ENCODE measurements around the gene KRTAP20-1.

The KRTAP20-1 gene, protein sequence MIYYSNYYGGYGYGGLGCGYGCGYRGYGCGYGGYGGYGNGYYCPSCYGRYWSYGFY

DNA sequence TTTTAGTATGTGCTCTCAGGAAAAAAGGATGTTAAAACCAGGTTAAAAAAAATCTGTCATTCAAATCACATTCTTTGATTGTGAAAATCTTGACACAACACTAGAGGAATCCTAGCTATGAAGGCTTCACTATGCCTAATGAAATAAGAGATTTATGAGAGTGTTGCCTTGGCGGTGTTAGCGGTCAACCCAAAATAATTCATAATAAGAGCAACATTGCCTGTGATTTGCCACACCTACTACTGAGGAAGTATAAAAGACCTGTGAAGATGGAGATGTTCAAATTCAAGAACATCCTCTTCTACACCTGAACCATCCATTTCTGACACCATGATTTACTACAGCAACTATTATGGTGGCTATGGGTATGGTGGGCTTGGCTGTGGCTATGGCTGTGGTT, at the start of gene KRTAP20-1:
TSS of gene KRTAP20-1 (plus strand) at position 301 of the 400 bp plus-strand sequence. CDS start at position 331, 30 bp downstream.
- H3K4me1 ChIP-seq (ENCODE audit: control insufficient read depth, insufficient read depth, low read length, unreplicated experiment): no peaks in the 10 kb centered on the region
- no peaks in the 10 kb centered on the region for H3K79me2 ChIP-seq (ENCODE audit: control insufficient read depth, insufficient read depth, low read length, unreplicated experiment)
- no peaks in the 10 kb centered on the region for H3K27me3 ChIP-seq (ENCODE audit: insufficient read depth, low read length)
- H2AFZ ChIP-seq (ENCODE audit: low read length, unreplicated experiment): no peak within 1 kb of the TSS
- H3K4me3 ChIP-seq (ENCODE audit: low read depth, low read length): no peak within 1 kb of the TSS
- no peaks in the 10 kb centered on the region for H3K36me3 ChIP-seq (ENCODE audit: insufficient read depth, low read length)
- H3K27ac ChIP-seq (ENCODE audit: low read depth, low read length): no peak within 1 kb of the TSS

DNA sequence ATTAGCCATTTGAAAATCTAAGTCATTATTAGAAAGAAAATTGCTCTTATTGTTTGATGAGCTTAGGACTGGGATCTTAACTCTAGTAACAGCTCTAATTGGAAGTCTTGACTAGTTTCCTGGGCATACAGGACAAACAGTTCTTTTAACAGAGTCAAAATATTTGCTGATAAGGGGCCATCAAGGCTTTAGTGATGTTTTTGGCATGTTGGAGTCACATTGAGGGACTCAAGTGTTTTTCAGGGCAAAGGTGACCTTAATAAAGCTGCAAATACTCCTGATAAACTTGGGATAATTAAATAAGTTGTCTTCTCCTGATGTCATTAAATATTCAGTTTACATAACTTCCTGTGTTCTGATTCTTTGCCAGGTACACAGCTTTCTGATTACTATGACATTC, 48.6 kb upstream of the KRTAP20-1 start:
- H3K36me3 ChIP-seq (ENCODE audit: insufficient read depth, low read length): no peaks in the 10 kb centered on the region
- no peak overlapping the region for H2AFZ ChIP-seq (ENCODE audit: low read length, unreplicated experiment)
- H3K27ac ChIP-seq (ENCODE audit: low read depth, low read length): no peak overlapping the region
- H3K27me3 ChIP-seq (ENCODE audit: insufficient read depth, low read length): no peaks in the 10 kb centered on the region
- H3K4me3 ChIP-seq (ENCODE audit: low read depth, low read length): no peak overlapping the region
- no peaks in the 10 kb centered on the region for H3K4me1 ChIP-seq (ENCODE audit: control insufficient read depth, insufficient read depth, low read length, unreplicated experiment)
- no peaks in the 10 kb centered on the region for H3K79me2 ChIP-seq (ENCODE audit: control insufficient read depth, insufficient read depth, low read length, unreplicated experiment)

DNA sequence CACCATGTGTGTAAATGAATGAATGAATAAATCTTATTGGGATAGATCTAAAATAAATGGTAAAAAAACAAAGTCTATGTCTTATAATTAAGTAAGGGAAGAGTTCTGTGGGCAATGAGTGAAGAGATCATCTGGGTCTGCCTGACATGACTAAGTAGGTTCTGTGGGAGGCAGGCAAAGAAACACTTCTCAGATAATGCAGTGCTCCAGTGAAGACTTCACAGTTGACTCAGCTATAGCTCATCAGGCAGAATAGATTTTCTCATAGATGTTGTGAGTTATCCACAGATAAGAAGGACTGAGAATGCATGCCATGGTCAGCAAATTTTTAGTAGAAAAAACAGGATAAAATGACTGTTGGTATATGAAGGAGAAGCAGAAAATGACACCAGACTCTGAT, 38.5 kb upstream of the KRTAP20-1 start:
- no peaks in the 10 kb centered on the region for H3K4me1 ChIP-seq (ENCODE audit: control insufficient read depth, insufficient read depth, low read length, unreplicated experiment)
- no peaks in the 10 kb centered on the region for H3K27me3 ChIP-seq (ENCODE audit: insufficient read depth, low read length)
- H2AFZ ChIP-seq (ENCODE audit: low read length, unreplicated experiment): no peak overlapping the region
- H3K79me2 ChIP-seq (ENCODE audit: control insufficient read depth, insufficient read depth, low read length, unreplicated experiment): no peaks in the 10 kb centered on the region
- no peak overlapping the region for H3K4me3 ChIP-seq (ENCODE audit: low read depth, low read length)
- no peaks in the 10 kb centered on the region for H3K36me3 ChIP-seq (ENCODE audit: insufficient read depth, low read length)
- no peak overlapping the region for H3K27ac ChIP-seq (ENCODE audit: low read depth, low read length)

DNA sequence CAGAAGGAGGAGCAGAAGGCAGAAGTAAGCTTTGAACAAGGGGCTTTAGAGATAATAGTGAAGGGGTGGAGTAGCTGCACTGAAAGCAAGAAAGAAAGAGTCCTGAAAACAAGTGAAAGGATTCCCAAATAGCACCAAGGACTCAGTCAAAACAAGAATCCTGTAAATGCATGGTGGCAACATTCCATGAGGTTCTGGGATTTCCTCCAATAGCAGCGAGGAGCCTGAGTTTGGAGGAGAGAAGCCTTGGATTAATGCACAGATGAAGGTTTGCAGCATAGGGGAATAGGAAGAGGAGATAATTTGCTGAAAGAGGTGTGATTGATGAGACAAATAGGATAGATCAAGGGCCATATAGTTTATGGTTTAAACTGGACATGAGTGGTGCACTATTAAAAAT, 36.9 kb upstream of the KRTAP20-1 start:
- Histone ChIP-seq H3K36me3 (ENCODE audit: insufficient read depth, low read length) (no peaks in the 10 kb centered on the region), H2AFZ (ENCODE audit: low read length, unreplicated experiment) (no peak overlapping the region), H3K27ac (ENCODE audit: low read depth, low read length) (no peak overlapping the region), H3K4me3 (ENCODE audit: low read depth, low read length) (no peak overlapping the region), H3K27me3 (ENCODE audit: insufficient read depth, low read length) (no peaks in the 10 kb centered on the region), H3K4me1 (ENCODE audit: control insufficient read depth, insufficient read depth, low read length, unreplicated experiment) (no peaks in the 10 kb centered on the region), H3K79me2 (ENCODE audit: control insufficient read depth, insufficient read depth, low read length, unreplicated experiment) (no peaks in the 10 kb centered on the region)

DNA sequence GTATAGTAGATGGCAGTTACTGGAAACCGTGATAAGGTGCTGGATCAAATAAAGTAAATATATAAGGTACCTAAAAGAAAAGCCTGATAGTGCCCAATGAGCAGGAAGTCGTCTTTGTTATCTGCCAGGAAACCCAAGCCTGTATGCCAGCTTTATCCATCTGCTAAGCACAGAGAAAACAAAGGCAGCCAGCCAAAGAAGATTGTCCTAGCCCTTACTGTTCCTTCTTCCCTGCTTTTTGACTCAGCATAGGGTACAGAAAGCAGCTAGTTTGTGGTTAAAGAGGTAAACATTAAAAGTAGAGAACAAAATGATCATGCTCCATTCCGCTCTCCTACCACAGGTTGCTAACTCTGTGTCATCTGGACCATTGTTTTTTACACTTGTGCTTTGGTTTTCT, 36.1 kb upstream of the KRTAP20-1 start:
- Histone ChIP-seq H3K4me1 (ENCODE audit: control insufficient read depth, insufficient read depth, low read length, unreplicated experiment) (no peaks in the 10 kb centered on the region), H3K4me3 (ENCODE audit: low read depth, low read length) (no peak overlapping the region), H3K79me2 (ENCODE audit: control insufficient read depth, insufficient read depth, low read length, unreplicated experiment) (no peaks in the 10 kb centered on the region), H3K27me3 (ENCODE audit: insufficient read depth, low read length) (no peaks in the 10 kb centered on the region), H3K36me3 (ENCODE audit: insufficient read depth, low read length) (no peaks in the 10 kb centered on the region), H2AFZ (ENCODE audit: low read length, unreplicated experiment) (no peak overlapping the region), H3K27ac (ENCODE audit: low read depth, low read length) (no peak overlapping the region)

DNA sequence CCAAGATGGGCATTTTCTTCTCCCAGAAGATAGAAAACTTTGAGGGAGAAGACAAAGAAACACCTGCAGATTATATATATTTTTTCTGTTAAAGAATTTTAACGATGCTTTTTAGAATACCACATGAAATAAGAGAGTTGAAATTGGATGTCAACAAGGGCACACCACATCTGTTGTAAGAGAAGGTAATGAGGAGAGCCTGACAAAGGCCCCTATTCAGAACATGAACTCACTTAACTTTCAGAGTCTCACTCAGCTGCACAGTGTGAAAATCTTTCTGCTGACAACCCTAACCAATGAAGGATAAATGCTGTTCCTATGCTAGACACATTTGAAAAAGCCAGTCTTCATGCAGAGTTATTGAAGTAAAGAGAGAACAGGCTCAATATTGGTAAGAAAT, 33.4 kb upstream of the KRTAP20-1 start:
- Histone ChIP-seq H3K4me3 (ENCODE audit: low read depth, low read length) (no peak overlapping the region), H2AFZ (ENCODE audit: low read length, unreplicated experiment) (no peak overlapping the region), H3K79me2 (ENCODE audit: control insufficient read depth, insufficient read depth, low read length, unreplicated experiment) (no peaks in the 10 kb centered on the region), H3K27me3 (ENCODE audit: insufficient read depth, low read length) (no peaks in the 10 kb centered on the region), H3K4me1 (ENCODE audit: control insufficient read depth, insufficient read depth, low read length, unreplicated experiment) (no peaks in the 10 kb centered on the region), H3K27ac (ENCODE audit: low read depth, low read length) (no peak overlapping the region), H3K36me3 (ENCODE audit: insufficient read depth, low read length) (no peaks in the 10 kb centered on the region)

DNA sequence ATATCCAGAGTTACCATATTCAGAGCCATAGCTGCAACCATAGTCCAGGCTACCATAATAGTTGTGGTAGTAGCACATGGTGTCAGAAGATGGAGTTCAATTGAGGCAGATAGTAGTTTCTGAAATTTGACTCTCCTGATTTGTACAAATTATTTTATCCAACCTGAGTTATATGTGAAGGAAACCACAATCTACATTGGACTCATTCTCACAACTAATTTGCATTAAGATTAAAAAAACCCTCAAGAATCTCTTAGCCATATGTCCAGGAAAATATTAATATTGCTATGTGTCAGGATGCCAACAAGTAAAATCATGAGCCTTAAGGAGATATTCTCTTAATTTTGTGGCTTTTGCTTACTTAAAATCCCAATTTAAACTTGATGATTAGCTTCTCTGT, 25.9 kb upstream of the KRTAP20-1 start, which contains the start of gene KRTAP22-2:
TSS of gene KRTAP22-2 (minus strand) at position 101 of the 400 bp plus-strand sequence.
- Histone ChIP-seq H3K27me3 (ENCODE audit: insufficient read depth, low read length) (no peaks in the 10 kb centered on the region), H2AFZ (ENCODE audit: low read length, unreplicated experiment) (no peak within 1 kb of the TSS), H3K79me2 (ENCODE audit: control insufficient read depth, insufficient read depth, low read length, unreplicated experiment) (no peaks in the 10 kb centered on the region), H3K36me3 (ENCODE audit: insufficient read depth, low read length) (no peaks in the 10 kb centered on the region), H3K27ac (ENCODE audit: low read depth, low read length) (no peak within 1 kb of the TSS), H3K4me3 (ENCODE audit: low read depth, low read length) (no peak within 1 kb of the TSS), H3K4me1 (ENCODE audit: control insufficient read depth, insufficient read depth, low read length, unreplicated experiment) (no peaks in the 10 kb centered on the region)

DNA sequence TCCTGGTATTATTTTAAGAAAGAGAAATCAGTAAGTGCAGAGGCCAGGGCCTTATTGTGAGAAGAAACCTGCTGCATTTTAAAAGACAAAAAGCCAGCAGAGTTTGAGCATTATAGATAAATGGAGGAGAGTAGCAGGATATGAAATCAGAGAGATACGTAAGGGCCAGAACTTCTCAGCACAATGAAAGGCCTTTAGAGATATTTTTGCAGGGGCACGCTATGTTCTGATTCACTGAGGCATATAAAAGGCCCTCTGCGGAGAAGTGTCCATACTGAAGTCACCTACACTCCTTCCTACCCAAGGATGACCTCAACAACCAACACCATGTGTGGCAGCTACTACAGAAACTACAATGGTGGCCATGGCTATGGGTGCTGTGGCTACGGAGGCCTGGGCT, 24.1 kb upstream of the KRTAP20-1 start, which contains the start of gene KRTAP6-3:
TSS of gene KRTAP6-3 (plus strand) at position 301 of the 400 bp plus-strand sequence. CDS start at position 307, 6 bp downstream.
- H3K79me2 ChIP-seq (ENCODE audit: control insufficient read depth, insufficient read depth, low read length, unreplicated experiment): no peaks in the 10 kb centered on the region
- no peaks in the 10 kb centered on the region for H3K36me3 ChIP-seq (ENCODE audit: insufficient read depth, low read length)
- no peak within 1 kb of the TSS for H3K27ac ChIP-seq (ENCODE audit: low read depth, low read length)
- no peak within 1 kb of the TSS for H2AFZ ChIP-seq (ENCODE audit: low read length, unreplicated experiment)
- no peaks in the 10 kb centered on the region for H3K27me3 ChIP-seq (ENCODE audit: insufficient read depth, low read length)
- H3K4me1 ChIP-seq (ENCODE audit: control insufficient read depth, insufficient read depth, low read length, unreplicated experiment): no peaks in the 10 kb centered on the region
- H3K4me3 ChIP-seq (ENCODE audit: low read depth, low read length): no peak within 1 kb of the TSS

DNA sequence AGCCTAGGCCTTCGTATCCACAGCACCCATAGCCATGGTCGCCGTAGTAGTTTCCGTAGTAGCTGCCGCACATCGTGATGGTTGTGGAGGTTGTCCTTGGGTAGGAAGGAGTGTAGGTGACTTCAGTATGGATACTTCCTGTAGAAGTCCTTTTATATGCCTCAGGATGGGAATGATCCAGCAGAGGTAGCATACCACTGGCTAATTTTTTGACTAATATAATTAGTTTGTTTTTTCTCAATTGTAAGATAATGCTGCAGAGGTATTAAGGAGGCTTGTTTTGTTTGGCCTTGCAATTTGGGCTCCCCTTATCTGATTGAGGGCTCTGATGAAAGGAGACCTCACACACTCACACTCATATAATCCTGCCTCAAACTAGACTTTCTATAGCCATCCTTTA, 17.4 kb upstream of the KRTAP20-1 start, which contains the start of gene KRTAP6-2:
TSS of gene KRTAP6-2 (minus strand) at position 101 of the 400 bp plus-strand sequence. CDS start at position 73, 28 bp downstream.
- H3K36me3 ChIP-seq (ENCODE audit: insufficient read depth, low read length): no peaks in the 10 kb centered on the region
- no peak within 1 kb of the TSS for H3K27ac ChIP-seq (ENCODE audit: low read depth, low read length)
- no peak within 1 kb of the TSS for H2AFZ ChIP-seq (ENCODE audit: low read length, unreplicated experiment)
- H3K4me1 ChIP-seq (ENCODE audit: control insufficient read depth, insufficient read depth, low read length, unreplicated experiment): no peaks in the 10 kb centered on the region
- no peaks in the 10 kb centered on the region for H3K27me3 ChIP-seq (ENCODE audit: insufficient read depth, low read length)
- no peaks in the 10 kb centered on the region for H3K79me2 ChIP-seq (ENCODE audit: control insufficient read depth, insufficient read depth, low read length, unreplicated experiment)
- no peak within 1 kb of the TSS for H3K4me3 ChIP-seq (ENCODE audit: low read depth, low read length)

DNA sequence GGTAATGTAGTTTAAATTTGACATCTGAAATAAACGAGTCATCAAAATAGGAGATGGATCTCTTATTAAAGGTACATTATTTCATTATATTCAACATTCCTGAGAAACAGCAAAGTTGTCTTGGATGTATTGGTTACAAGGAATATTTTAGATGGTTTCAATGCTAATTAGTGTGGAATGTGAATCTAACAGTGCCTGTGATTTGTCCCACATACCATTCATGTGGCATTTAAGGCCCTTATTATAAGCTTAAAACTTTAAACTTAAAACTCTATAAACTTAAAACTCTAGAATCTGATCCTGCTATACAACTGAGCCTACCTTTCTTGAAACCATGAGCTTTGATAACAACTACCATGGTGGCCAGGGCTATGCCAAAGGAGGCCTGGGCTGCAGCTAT, 15.4 kb upstream of the KRTAP20-1 start, which contains the start of gene KRTAP22-1:
TSS of gene KRTAP22-1 (plus strand) at position 301 of the 400 bp plus-strand sequence.
- H3K27ac ChIP-seq (ENCODE audit: low read depth, low read length): no peak within 1 kb of the TSS
- H3K36me3 ChIP-seq (ENCODE audit: insufficient read depth, low read length): no peaks in the 10 kb centered on the region
- H3K4me3 ChIP-seq (ENCODE audit: low read depth, low read length): no peak within 1 kb of the TSS
- no peaks in the 10 kb centered on the region for H3K79me2 ChIP-seq (ENCODE audit: control insufficient read depth, insufficient read depth, low read length, unreplicated experiment)
- no peaks in the 10 kb centered on the region for H3K27me3 ChIP-seq (ENCODE audit: insufficient read depth, low read length)
- no peaks in the 10 kb centered on the region for H3K4me1 ChIP-seq (ENCODE audit: control insufficient read depth, insufficient read depth, low read length, unreplicated experiment)
- no peak within 1 kb of the TSS for H2AFZ ChIP-seq (ENCODE audit: low read length, unreplicated experiment)

DNA sequence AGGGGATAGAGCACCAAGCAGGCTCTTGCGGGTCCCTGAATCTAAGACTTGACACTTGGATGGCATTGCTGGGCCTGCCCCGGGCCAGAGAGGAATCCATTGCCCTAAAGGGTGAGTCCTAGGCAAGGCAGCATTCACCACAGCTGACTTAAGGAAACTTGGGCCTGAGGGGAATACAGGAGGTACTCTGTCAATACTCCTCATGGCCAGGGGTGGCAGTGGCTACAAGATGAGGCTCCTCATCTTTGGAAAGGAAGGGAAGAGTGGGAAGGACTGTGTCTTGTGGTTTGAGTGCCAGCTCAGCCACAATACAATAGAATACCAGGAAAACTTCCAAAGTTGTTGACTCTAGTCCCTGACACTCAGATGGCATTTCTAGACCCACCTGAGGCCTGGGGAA, 10.3 kb upstream of the KRTAP20-1 start:
- Histone ChIP-seq H3K79me2 (ENCODE audit: control insufficient read depth, insufficient read depth, low read length, unreplicated experiment) (no peaks in the 10 kb centered on the region), H3K4me1 (ENCODE audit: control insufficient read depth, insufficient read depth, low read length, unreplicated experiment) (no peaks in the 10 kb centered on the region), H3K27ac (ENCODE audit: low read depth, low read length) (no peak overlapping the region), H3K36me3 (ENCODE audit: insufficient read depth, low read length) (no peaks in the 10 kb centered on the region), H3K4me3 (ENCODE audit: low read depth, low read length) (no peak overlapping the region), H3K27me3 (ENCODE audit: insufficient read depth, low read length) (no peaks in the 10 kb centered on the region), H2AFZ (ENCODE audit: low read length, unreplicated experiment) (no peak overlapping the region)

All from ACC112 (cell line).